H1 (cell line): Measurements from ENCODE around the gene LANCL3.

ENCODE experiments used
- CBX5 ChIP-seq: fragments of 300-800, 300-1000 bp; sonication (generic); IDR thresholded peaks from 2 replicates; pipeline ENCODE4 v1.7.1; 2016; ENCODE audit warnings: antibody characterized with exemption, low read length, low read depth
- CBX8 ChIP-seq: fragments of 300-800, 300-1000 bp; sonication (generic); IDR thresholded peaks from 2 replicates; pipeline ENCODE4 v1.7.1; 2016; ENCODE audit warnings: low read depth, low read length, borderline replicate concordance
- CHD2 ChIP-seq: IDR thresholded peaks from 2 replicates; pipeline ENCODE4 v1.6.1; 2012; ENCODE audit warnings: low read length, improper control_type of control experiment
- CREB1 ChIP-seq: IDR thresholded peaks from 2 replicates; pipeline ENCODE4 v1.6.1; 2012; ENCODE audit warnings: inconsistent platforms
- CTCF ChIP-seq, 3 experiments: IDR thresholded peaks; 1 replicate in 2 of 3; 2 replicates in 1 of 3; pipeline versions ENCODE4 v1.5.1 to v1.6.1; 2011; ENCODE audit warnings: low read length in 3 of 3, mild to moderate bottlenecking in 3 of 3, inconsistent platforms in 2 of 3, low read depth in 1 of 3, moderate library complexity in 1 of 3; ENCODE audit not compliant: insufficient read depth in 1 of 3; ENCODE audit errors: control extremely low read depth in 1 of 3
- EZH2 ChIP-seq: fragments of 200-600 bp; sonication (generic); IDR thresholded peaks from 2 replicates; pipeline ENCODE4 v1.7.1; 2012; ENCODE audit warnings: low read depth, mild to moderate bottlenecking, moderate library complexity, low read length, inconsistent platforms; ENCODE audit not compliant: severe bottlenecking
- JUND ChIP-seq: IDR thresholded peaks from 2 replicates; pipeline ENCODE4 v1.6.1; 2011; ENCODE audit warnings: mild to moderate bottlenecking, improper control_type of control experiment, low read length
- MAX ChIP-seq: IDR thresholded peaks from 2 replicates; pipeline ENCODE4 v1.6.1; 2012; ENCODE audit warnings: inconsistent platforms
- POLR2A ChIP-seq, 2 experiments: IDR thresholded peaks; 1 replicate in 1 of 2; 2 replicates in 1 of 2; pipeline ENCODE4 v1.6.1; 2011; ENCODE audit warnings: low read depth in 2 of 2, low read length in 2 of 2, mild to moderate bottlenecking in 2 of 2; ENCODE audit errors: control extremely low read depth in 1 of 2
- POLR2AphosphoS5 ChIP-seq: IDR thresholded peaks from 2 replicates; pipeline ENCODE4 v1.6.1; 2011; ENCODE audit warnings: low read depth, low read length
- SIRT6 ChIP-seq: IDR thresholded peaks from one replicate; pipeline ENCODE4 v1.7.1; 2012; ENCODE audit warnings: low read length, inconsistent platforms
- SP2 ChIP-seq: IDR thresholded peaks from 2 replicates; pipeline ENCODE4 v1.6.1; 2012; ENCODE audit warnings: mild to moderate bottlenecking, low read length, inconsistent platforms

DNA sequence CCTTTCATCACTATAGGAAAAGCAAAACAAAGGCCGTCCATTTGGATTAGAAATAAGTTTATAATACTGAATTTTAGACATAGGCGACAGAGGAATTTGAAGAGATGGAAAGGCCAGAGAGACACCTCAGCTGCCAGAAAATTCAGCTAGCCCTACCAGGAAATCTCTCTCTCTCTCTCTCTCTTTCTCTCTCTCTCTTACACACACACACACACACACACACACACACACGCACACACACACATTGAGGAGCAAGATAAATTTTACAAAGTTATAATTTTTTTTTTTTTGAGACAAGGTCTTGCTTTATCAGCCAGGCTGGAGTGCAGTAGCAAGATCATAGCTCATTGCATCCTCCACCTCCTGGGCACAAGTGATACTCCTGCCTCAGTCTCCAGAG lies 115.5 kb downstream of the LANCL3 start:
- TF ChIP-seq CBX8 (no peak), EZH2 (no peak), CTCF (IDR thresholded peaks at IDR 0.05; ENCODE audit: control extremely low read depth in 1 of 3, insufficient read depth in 1 of 3, low read depth in 1 of 3, low read length in 3 of 3) (no peak), SP2 (no peak), CBX5 (no peak), MAX (no peak), JUND (no peak), CHD2 (no peak), CREB1 (no peak), SIRT6 (no peak), POLR2AphosphoS5 (no peak), POLR2A (IDR thresholded peaks at IDR 0.05; ENCODE audit: control extremely low read depth in 1 of 2, low read depth in 2 of 2, low read length in 2 of 2) (no peak)
